ENCODE measurements around the gene EHD4.

The EHD4 gene

DNA sequence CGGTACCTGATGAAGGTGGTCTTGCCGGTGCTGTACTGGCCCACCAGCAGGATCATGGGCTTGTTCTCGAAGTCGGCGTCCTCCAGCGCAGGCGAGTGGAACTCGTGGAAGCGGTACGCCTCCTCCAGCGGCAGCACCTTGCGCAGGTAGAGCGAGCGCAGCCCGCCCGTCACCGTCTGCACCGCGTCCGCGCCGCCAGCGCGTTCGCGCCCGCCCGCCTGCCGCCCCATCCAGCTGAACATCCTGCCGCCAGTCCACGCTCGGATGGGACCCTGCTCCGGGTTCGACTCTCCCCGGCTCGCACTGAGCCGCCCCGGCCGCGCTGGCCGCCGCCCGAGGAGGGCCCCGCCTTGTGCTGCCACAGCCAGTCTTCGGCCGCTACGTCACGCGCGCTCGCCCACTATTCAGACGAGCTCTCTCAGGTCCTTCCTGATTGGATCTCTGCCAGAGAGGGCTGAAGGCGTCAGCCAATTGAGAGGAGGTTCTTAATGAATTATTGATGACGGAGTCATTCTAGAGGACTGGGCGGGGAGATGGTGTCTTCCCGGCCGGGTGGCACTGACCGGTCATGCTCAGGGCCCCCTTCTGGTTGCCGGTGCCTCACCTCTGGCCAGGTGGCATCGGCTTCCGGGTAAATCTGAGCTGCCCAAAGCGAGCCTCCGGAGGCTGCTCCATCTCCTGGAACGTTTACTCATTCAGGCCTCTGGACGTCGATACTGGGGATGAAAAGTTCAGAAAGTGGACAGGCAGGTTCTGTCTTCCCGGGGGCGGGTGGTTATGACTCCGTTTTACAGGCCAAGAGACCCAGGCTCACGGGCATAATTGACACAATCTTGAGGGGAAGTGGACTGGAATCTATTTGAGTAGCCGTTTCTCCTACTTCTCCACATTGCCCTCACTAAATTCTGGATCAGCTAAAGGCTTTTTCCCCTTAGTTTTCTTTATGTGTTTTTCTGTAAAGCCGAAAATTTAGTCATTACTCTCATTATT, at the start of gene EHD4:
TSS of gene EHD4 (minus strand) at position 305 of the 990 bp plus-strand sequence. CDS start at position 242, 63 bp downstream.
- peak; percentile 88 to 99 (median 96) for DNase-seq
- intact Hi-C loops (cut with DNase I), result no loop called here

DNA sequence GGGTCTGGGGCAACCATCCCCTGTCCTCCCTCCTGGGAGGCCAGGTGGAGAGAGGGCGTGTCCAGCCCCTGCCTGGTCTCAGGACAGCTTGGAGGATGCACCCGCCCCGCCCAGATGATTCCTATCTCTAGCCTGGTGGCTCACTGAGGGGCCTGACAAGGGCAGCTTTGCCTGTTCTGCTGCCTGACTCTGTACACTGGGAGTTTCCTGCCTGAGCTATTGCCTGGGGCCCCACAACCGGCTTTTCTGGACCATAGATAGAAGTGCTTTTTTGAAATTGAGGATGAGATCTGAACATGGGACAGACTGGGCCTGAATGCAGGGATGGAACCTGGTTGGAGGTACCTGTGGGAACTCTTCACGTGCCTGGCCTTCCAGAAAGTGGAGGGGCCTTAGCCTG, 49.2 kb upstream of the EHD4 start:
- intact Hi-C loops (cut with DNase I), result no loop called here
- no peak for DNase-seq

DNA sequence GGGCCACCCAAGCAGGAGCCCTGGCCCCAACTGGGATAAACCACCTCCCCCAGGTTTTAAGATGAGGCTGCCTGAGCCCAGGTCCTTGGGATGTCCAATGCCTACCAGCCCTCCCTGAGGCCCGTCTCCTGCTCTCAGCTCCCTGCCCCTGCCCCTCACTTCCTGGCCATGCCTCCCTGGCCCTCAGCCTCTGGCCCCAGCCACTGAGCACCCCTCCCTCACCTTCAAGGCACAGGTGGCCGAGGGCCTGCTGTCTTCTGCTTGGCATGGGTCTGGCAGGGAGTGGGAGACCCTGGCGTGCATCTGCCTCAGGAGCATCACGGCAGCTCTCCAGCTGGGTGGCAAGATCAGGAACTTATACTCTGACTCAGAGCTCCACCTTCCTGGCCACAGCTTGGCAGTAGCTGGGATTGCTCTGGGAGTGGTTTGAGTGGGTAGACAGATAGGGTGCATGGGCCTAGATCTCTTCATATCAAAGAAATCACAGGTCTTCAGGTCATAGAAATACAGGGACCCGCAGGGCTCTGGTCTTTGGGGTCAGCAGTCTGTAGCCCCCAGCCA, 48.4 kb upstream of the EHD4 start, which contains the start of gene PLA2G4E:
TSS of gene PLA2G4E (minus strand) at position 330 of the 561 bp plus-strand sequence. CDS start at position 318, 12 bp downstream.
- intact Hi-C loops (cut with DNase I), result no loop called here
- DNase-seq, result peak in 1 of 42 donors; percentile 20

DNA sequence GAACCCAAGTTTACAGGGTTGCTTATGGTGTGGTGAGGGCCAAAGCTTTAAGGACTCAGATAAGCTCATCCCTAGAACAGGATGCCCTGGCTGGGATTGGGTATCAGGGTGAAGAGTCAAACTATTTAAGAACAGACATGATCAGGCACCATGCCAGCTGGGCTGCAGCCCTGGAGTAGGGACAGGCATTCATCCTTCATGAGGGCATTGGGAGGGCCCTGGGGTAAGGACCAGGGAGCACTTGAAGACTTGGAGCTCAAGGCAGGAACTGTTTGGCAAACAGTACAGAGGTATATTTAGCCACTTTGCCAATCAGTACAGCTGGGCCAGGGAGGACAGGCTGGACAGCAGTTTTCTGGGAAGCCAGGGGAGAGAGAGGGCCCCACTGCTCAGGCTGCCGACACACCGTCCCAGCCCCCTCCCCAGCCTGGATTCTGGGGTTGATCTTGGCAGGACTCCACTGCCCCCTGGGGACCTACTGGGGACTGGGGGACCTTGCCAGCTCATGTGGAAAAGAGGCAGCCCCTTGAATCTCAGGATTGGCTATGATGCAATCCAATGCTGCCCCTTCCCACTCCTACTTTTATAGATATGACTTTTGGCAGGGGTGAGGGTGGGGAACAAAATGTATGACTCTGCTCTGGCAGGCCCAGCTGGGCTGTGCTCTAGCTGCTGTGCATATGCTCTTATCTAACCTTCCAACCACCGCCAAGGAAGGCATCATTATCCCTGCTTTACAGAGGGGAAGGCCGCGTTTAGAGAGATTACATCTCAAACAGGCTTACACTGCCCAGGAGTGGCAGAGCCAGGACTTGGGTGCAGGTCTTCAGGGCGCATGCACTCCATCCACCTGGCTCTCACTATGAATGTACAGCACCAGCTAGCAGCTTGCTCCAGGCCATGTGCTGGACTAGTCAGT, 46.2 kb upstream of the EHD4 start:
- intact Hi-C loops (cut with DNase I), result no loop called here
- DNase-seq, result no peak

DNA sequence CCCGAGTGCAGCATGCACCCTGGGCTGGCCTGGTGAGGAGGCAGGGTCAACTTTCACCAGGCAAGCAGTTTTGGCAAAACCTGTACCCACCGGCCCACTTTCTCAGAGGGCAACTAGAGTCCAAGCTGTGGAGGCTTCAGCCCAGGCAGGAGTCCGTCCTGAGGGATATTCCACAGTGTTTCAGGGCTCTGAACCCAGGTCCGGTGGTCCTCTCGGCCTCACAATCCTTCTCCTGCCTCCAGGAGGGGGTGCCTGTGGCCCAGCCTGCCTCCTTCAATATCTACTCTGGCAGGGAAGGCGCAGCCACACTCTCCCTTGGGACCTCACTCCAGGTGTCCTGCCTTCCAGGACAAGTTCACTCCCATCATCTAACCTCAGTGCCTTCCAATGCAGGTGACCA, 44.6 kb upstream of the EHD4 start:
- intact Hi-C loops (cut with DNase I), result no loop called here
- no peak for DNase-seq

DNA sequence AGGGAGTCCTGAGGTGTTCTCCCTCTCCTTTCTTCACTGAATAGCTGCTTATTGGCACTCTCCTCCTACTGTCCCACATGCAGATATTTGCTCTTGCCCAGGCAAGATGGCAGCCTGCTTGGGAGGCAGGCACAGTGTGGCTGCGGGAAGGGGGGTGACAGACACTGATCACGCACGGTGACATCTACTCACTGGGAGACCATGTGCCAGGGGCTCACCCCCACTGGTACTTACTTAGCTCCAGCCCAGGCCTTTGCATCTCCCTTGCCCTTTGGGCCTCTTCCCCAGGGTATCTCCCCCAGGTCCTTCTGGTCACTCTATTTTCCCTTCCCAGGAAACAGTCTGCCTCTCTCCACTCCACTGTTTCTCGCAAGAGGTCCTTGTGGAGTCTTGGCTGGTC, 42.0 kb upstream of the EHD4 start:
- intact Hi-C loops (cut with DNase I), result no loop called here
- no peak for DNase-seq

DNA sequence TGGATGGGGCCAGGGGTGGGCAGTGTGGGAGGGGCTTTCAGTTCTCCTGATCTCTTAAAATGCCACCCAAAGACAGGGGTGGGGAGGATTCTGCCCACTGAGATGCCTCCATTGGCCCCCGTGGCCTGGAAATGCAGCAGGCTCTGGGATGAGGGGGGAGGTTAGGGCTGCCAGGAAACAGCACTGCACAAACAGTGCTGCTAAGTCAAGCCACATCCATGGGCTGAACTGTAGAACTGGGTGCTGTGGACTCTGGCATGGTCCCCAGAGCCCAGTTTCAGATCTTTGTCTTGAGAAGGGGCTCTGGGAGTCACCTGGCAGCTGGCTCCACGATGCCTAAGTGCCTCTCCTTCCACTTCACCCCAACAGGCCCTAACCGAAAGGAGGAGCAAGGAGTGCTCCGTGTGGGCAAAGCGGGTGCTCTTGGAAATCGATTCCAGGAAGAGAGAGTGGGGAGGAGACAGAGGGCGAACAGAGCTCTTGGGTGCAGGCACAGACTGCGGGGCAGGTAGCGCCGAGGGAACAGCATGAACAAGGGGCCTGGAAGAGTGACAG, 40.6 kb upstream of the EHD4 start:
- no peak for DNase-seq
- intact Hi-C loops (cut with DNase I), result no loop called here

DNA sequence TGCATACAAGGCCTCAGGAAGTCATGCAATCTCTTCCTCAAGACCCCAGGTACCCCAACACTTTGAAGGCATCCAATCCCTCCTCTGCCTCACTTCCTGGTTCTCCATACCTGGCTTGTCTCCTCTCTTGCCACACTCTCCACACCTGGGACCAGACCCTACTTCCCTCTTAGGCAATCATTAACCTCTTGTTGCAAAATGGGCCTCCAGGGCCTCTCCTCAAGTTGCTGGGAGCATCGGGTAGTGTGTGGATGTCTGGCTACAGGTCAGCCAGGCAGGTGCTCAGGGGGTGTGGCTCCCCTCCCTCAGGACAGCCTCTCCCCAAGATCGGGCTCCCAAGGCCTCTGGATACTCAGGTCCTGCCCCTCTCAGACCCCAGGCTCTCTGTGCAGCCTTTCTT, 39.9 kb upstream of the EHD4 start:
- no peak for DNase-seq
- intact Hi-C loops (cut with DNase I), result no loop called here

DNA sequence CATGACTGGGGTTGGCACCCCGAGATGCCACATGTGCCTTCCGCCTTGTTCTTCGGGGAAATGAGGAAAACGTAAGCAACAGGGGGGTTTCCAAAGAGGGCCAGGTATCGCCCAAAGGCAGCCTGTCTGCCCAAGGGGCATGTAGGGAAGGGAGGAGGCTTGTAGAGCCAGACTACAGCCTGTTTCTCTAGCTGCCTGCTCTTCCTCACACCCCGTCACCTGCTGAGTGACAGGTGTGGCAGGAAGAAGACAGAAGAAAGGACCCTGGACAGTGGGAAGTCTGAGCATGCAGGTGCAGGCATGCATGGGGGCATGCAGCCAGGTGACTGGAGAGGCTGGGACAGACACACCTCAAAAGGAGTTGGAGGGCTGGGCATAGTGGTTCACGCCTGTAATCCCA, 38.7 kb upstream of the EHD4 start:
- DNase-seq, result no peak
- intact Hi-C loops (cut with DNase I), result no loop called here

DNA sequence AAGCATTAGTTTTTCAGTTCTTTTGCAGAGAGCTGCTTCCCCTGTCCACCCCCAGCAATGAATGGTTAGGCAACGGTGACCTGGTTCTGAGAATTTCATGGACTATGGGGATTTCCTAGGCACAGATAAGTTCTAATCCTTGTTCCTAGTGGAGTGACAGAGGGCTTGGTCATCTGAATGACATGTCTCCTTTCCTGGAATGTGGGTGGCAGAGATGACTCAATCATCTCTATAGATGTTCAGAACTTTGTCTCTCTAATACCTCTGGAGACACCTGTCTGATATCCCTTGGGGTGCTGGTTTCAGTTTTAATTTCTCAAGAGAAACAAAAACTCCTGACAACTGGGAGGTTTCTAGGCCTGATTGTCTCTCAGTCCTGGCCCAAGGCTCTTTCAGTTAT, 38.1 kb upstream of the EHD4 start:
- peak in 3 of 42 donors; percentile 3 to 39 (median 10) for DNase-seq

DNA sequence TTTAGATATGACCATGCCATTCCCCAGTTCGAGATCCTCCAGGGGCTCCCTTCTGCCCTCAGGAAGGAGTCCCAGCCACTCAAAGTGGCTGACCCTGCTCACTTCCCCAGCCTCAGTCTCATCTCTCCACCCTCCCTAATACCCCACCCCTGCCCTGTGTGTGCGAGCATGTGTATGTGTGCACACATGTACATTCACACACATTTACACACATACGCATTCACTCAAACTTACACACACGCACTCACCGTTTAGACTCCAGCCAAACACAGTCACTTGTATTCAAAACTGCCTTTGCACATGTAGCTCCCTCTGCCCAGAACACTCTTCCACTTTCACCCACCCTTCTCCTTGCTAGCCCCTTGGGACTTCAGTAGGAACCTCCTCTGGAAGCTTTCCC, 37.1 kb upstream of the EHD4 start:
- no peak for DNase-seq
- intact Hi-C loops (cut with DNase I), result no loop called here

More for the DNA sequence above, 38.1 kb upstream of the EHD4 start:
- intact Hi-C loops (cut with DNase I), result no loop called here

DNA sequence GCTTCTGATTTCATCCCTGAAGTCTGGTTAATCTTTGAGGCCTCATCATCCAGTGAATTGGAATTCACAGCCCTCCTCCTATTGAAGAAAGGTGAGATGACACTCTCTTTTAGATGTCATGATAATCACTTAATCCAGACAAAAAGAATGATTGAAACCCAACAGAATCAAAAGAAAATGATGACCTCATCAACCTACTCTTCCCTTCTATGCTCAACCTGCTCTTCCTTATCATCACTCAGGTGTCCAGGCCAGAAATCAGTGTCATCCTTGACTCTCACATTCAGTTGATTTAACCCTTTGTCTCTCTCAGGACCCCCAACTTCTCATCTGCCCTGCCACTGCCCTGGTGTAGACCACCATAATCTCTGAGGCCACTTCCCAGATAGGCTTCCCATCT, 36.7 kb upstream of the EHD4 start:
- intact Hi-C loops (cut with DNase I), result no loop called here

DNA sequence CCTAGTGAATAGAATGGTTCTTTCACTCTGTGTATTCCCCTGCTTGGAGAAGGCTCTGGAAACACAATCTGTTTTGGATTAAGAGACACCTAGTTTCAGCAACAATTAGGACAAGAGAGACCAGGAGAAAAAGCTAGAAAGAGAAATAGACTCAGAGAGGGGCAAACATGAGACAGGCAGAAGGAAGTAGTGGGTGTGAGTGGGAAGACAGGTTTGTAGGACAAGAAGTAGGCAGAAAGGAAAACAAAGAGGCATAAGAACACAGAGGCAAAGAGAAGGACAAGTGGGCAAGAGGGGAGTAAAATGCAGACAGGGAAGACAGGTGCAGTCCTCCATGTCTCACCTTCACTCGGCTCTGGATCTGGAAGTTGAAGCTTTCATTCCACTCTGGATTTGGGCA, 35.0 kb upstream of the EHD4 start:
- no peak for DNase-seq
- intact Hi-C loops (cut with DNase I), result no loop called here

More for the DNA sequence above, 36.7 kb upstream of the EHD4 start:
- DNase-seq, result no peak

DNA sequence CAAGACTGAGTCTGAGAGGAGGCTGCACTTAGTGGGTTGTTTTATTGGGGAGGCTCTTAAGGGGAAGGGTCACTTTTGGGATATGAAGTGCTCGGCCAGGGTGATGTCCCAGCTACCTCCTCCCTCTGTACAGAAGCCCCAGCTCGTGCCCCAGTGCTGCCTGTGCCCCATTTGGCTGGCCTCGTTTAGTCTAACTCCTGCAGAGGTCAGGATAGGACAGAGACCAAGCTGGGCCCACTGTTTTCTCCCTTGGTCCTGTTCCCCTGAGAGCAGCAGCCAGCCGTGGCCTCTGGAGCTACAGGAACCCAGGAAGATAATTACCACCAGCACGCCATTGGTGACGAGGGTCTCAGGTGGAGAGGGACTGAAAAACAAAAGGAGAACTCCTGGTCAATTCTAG, 30.0 kb upstream of the EHD4 start:
- intact Hi-C loops (cut with DNase I), result no loop called here

DNA sequence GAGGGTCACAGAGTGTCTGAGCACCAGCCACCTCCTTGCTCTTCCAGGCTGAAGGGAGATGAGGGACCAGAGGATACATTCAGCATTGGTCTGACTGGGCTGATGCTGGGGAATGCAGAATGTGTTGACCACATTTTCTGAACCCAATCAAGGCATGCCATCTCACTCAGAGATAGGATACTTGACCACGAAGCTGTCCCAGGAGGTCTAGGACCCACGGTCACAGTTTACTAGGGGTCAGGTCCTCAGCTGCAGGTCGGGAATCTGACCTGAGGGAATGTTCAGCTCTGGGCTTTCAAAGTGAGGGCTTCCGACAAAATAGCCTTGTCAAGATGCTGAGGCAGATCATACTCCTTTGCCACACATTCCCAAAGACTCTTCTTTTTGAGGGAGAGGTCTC, 28.9 kb upstream of the EHD4 start:
- intact Hi-C loops (cut with DNase I), result no loop called here
- DNase-seq, result no peak

More for the DNA sequence above, 30.0 kb upstream of the EHD4 start:
- DNase-seq, result no peak

DNA sequence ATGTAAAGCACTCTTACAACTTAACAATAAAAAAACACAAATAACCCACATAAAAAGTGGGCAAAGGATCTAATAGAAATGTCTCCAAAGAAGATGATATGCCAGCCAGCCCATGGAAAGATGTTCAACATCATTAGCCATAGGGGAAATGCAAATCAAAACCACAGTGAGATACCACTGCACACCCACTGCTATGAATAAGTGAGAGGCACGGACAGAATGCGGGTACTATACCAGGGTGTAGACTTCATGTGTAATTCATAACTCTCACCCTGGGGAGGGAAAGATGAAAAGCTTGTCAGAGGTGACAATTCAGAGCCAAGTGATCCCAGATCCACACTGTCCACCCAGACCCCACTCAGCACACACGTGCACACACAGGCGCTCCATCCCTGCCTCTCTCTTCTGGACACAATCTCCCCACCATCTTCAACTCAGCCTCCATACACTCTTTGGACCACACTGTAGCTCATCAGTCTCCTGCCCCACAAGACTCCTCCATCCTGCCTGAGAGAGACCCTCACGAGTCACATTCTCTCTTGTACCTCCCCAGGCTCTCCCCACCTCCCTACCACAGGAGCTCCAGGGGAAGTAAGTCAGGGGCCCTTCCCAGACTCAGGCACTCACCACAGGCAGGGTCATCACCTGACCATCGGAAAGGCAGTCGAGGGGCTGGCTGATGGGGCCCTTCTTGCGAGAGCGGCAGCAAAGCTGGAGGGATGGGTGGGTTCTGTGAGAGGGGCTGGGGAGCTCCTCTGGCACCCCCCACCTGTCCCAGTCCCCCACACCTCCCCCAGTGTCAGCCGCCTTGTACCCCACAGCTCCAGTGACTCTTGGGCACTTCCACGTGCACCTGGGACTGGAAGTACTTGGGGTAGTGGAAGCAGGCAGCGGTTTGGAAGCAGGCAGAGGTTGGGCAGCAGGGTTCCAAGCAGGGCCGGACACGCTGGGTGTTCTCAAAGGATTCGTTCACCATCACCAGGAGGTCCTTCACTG, 27.2 kb upstream of the EHD4 start:
- intact Hi-C loops (cut with DNase I), result no loop called here
- DNase-seq, result no peak

DNA sequence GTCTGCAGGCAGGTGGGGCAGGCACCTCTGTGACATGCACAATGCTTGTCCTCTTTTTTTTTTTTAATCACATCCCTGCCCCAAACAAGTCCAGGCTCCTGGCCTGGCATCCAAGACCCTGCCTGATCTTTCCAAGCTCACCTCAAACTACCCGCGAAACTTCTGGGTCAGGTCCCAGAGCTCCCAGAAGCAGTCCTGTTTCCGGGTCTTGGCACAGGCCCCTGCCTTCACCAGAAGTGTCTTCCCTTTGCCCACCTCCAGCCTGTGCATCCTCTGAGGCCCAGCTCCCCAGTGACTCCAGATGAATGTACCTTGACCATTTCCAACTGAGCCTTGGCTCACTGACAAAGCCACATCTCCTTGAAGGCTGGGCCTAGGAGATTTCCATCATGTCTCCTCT, 25.5 kb upstream of the EHD4 start:
- intact Hi-C loops (cut with DNase I), result no loop called here
- DNase-seq, result no peak

Measured in head of caudate nucleus (tissue), 42 donors.